Measurements from ENCODE around the gene ZNF200. TPM values are rescaled to one million over a fixed set of nuclear protein-coding genes. Genes with fewer than 3 reads are reported as not detected.
A peak's percentile ranks its signal among the peaks of the same experiment; 100 is the strongest.
"Not testable (repeated sequence)": the region's sequence is repeated elsewhere in the genome, so short reads cannot be mapped to it uniquely, and the experiment has no call there.

The ZNF200 gene
- 10 to 100 TPM; 16.5 to 19.5 TPM for total RNA-seq

DNA sequence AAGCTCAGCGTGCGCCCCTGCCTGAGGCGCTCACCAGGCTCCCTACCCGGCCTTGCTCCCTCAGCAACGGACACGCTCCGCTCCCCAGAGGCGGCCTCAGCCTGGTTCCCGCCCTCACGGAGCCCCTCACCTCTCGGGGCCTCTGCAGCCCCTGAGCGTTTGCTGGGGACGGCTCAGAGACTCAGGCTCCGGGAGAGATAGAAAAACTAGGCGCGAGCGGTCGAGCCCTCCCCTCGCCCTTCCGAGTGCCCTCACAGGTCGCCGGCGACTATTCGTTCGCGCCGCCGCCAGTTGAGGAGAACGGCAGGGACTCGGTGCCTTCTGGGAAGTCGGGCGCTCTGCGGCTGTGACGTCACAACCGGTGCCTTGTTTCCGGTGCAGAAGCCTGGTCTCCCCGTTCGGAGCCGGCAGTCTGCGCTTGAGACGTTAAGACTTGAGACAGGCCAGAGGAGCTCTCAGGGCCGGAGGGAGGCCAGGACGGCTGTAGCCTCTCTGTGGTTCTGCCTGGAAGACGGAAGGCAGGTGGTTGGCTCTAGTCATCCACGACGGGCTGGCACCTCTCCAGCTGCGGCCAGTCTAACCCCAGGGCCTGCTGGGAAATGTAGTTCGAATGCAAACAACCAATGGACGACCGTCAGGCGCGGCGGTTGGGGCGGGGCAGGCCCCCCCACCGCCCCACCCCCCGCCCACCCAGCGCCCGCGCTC is at the start of gene ZNF200:
TSS of gene ZNF200 (minus strand) at position 302 of the 705 bp plus-strand sequence. CDS start 1,403 bp downstream, outside the sequence.
- ATAC-seq (ENCODE audit: low read depth) (peak; percentile 91), DNase-seq (peak; percentile 94)
- H3K27me3 Mint-ChIP-seq, result peaks cover 9% of the 10 kb centered on the region
- H3K27ac Mint-ChIP-seq, result peak within 1 kb of the TSS; percentile 98
- H3K4me1 Mint-ChIP-seq, result peaks cover 18% of the 10 kb centered on the region
- H3K9me3 Mint-ChIP-seq, result peaks cover 15% of the 10 kb centered on the region
- H3K4me3 Mint-ChIP-seq, result peak within 1 kb of the TSS; percentile 94
- POLR2A ChIA-PET, result interaction anchor here (0.5 to 3.2 kb wide), 15 partner anchors 9 to 300 kb away, joined by 3 to 17 read pairs (median 3); partner anchors contain the start of gene NAA60
- H3K36me3 Mint-ChIP-seq, result peaks cover 39% of the 10 kb centered on the region

GRCh38 chr16:3283543-3284447 is 48.8 kb upstream of the ZNF200 start:
- Mint-ChIP-seq H3K36me3 (peaks cover 48% of the 10 kb centered on the region), H3K4me1 (peaks cover 23% of the 10 kb centered on the region), H3K27me3 (no peaks in the 10 kb centered on the region), H3K27ac (peak overlapping the region; percentile 89), H3K4me3 (peak overlapping the region; percentile 95), H3K9me3 (peaks cover 10% of the 10 kb centered on the region)
- no peak for DNase-seq
- ATAC-seq (ENCODE audit: low read depth), result no peak
- POLR2A ChIA-PET, result interaction anchor here (0.7 to 3.4 kb wide), 18 partner anchors 9 to 242 kb away, joined by 3 to 42 read pairs (median 5); partner anchors contain the start of genes CLUAP1, NAA60, OR1F1 and TIGD7

- Mint-ChIP-seq H3K4me1 (peaks cover 23% of the 10 kb centered on the region), H3K9me3 (peaks cover 6% of the 10 kb centered on the region), H3K4me3 (peak within 1 kb of the TSS; percentile 95), H3K27ac (peak within 1 kb of the TSS; percentile 89), H3K36me3 (peaks cover 40% of the 10 kb centered on the region), H3K27me3 (peaks cover 3% of the 10 kb centered on the region)
- DNase-seq (peak; percentile 96), ATAC-seq (ENCODE audit: low read depth) (peak; percentile 88)
- POLR2A ChIA-PET, result interaction anchor here (0.7 to 3.4 kb wide), 31 partner anchors 10 to 243 kb away, joined by 3 to 42 read pairs (median 5); partner anchors contain the start of genes CLUAP1, NAA60, OR1F1 and TIGD7
Measured at GRCh38 chr16:3282730-3283542, 48.0 kb upstream of the ZNF200 start, which contains the start of gene ZNF263. Gene ZNF263, plus strand, starts transcription at chr16:3283491. Its CDS starts 328 bp downstream, at chr16:3283819.

DNA sequence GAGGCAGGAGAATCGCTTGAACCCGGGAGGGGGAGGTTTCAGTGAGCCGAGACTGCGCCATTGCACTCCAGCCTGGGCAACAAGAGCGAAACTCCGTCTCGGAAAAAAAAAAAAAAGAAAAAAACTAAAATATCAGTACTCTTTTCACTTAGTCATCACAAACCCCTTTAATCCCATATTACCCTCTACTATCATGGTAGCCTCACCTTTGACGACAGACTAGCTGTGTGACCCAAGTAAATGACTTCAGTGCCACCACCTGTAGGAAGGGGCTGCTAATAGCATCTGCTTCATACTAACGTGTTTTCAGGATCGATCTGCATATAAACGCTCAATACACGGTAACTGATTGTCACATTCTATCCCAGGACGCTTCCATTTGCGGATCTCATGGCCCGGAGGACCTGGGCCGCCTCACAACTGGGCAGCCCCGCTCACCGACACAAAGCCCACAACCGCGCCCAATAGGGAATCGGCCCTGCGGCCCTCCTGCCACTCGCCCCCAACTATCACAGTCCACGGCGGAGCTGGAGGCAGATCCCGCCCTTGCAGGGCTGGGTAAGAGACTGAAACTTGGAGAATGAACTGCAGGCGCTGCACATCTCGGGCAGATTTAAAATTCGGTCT is 47.3 kb upstream of the ZNF200 start:
- peak; percentile 34 for ATAC-seq (ENCODE audit: low read depth)
- Mint-ChIP-seq H3K4me3 (peak overlapping the region; percentile 88), H3K27ac (peak overlapping the region; percentile 89), H3K36me3 (peaks cover 33% of the 10 kb centered on the region), H3K4me1 (peaks cover 23% of the 10 kb centered on the region), H3K9me3 (peaks cover 6% of the 10 kb centered on the region), H3K27me3 (peaks cover 10% of the 10 kb centered on the region)
- POLR2A ChIA-PET, result interaction anchor here (0.7 to 3.4 kb wide), 24 partner anchors 9 to 244 kb away, joined by 3 to 42 read pairs (median 5); partner anchors contain the start of genes CLUAP1, NAA60, TIGD7 and ZNF174
- no peak for DNase-seq

- DNase-seq (no peak), ATAC-seq (ENCODE audit: low read depth) (no peak)
- no peak overlapping the region for H3K27ac Mint-ChIP-seq
- H3K27me3 Mint-ChIP-seq, result peaks cover 18% of the 10 kb centered on the region
- peak overlapping the region; percentile 88 for H3K4me3 Mint-ChIP-seq
- H3K4me1 Mint-ChIP-seq, result peaks cover 23% of the 10 kb centered on the region
- peaks cover 3% of the 10 kb centered on the region for H3K9me3 Mint-ChIP-seq
- H3K36me3 Mint-ChIP-seq, result peaks cover 25% of the 10 kb centered on the region
- POLR2A ChIA-PET, result interaction anchor here (2.1 kb wide), 1 partner anchor 122 kb away, joined by 6 read pairs; no protein-coding TSS in a partner anchor
Measured at GRCh38 chr16:3281222-3281820, 46.4 kb upstream of the ZNF200 start.

DNA sequence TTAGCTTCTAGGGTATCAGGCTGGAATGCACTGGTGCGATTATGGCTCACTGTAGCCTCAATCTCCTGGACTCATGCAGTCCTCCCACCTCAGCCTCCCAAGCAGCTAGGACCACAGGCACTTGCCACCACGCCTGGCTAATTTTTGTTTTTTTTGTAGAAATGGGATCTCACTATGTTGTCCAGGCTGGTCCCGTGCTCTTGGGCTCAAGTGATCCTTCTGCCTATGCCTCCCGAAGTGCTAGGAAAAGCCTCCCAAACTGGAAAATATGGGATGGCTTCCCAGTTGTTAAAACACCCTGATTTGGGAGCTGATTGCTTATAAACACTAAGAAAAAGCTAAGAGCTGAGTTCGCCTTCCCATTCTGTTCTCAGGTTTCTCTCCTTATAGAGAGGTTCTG is 41.7 kb upstream of the ZNF200 start:
- Mint-ChIP-seq H3K4me1 (peaks cover 3% of the 10 kb centered on the region), H3K4me3 (no peak overlapping the region), H3K9me3 (no peaks in the 10 kb centered on the region), H3K36me3 (peaks cover 4% of the 10 kb centered on the region), H3K27me3 (peaks cover 26% of the 10 kb centered on the region), H3K27ac (no peak overlapping the region)
- POLR2A ChIA-PET, result interaction anchor here (1.1 to 2.2 kb wide), 2 partner anchors 9 to 13 kb away, joined by 3 to 9 read pairs; no protein-coding TSS in a partner anchor
- DNase-seq, result no peak
- ATAC-seq (ENCODE audit: low read depth), result no peak

DNA sequence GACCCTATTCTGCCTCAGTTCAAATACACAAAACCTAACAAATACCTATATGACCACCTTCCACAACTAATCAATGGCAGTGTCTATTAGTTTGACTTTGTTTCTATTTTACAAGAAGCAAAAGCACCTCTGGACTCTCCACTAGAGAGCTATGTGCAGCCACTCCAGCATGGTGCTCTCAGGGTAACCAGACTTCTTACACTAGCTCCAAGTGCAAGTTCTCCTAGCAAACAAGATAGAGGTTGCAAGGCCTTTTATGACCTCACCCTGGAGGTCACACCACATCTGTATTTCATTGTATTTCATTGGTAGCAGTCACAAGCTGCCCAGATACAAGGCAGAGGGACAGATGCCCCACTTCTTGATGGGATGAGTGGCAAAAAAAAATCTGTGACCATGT is 40.0 kb upstream of the ZNF200 start:
- POLR2A ChIA-PET, result interaction anchor here (1.3 kb wide), 1 partner anchor 10 kb away, joined by 3 read pairs; no protein-coding TSS in a partner anchor
- no peak overlapping the region for H3K4me3 Mint-ChIP-seq
- H3K36me3 Mint-ChIP-seq, result peaks cover 5% of the 10 kb centered on the region
- peaks cover 26% of the 10 kb centered on the region for H3K27me3 Mint-ChIP-seq
- H3K4me1 Mint-ChIP-seq, result no peaks in the 10 kb centered on the region
- peaks cover 1% of the 10 kb centered on the region for H3K9me3 Mint-ChIP-seq
- H3K27ac Mint-ChIP-seq, result no peak overlapping the region
- DNase-seq (no peak), ATAC-seq (ENCODE audit: low read depth) (no peak)

GRCh38 chr16:3274490-3274889 is 39.5 kb upstream of the ZNF200 start:
- peaks cover 2% of the 10 kb centered on the region for H3K9me3 Mint-ChIP-seq
- ATAC-seq (ENCODE audit: low read depth), result no peak
- peak; percentile 7 for DNase-seq
- peaks cover 6% of the 10 kb centered on the region for H3K36me3 Mint-ChIP-seq
- POLR2A ChIA-PET, result interaction anchor here (1.3 kb wide), 1 partner anchor 10 kb away, joined by 3 read pairs; no protein-coding TSS in a partner anchor
- H3K27ac Mint-ChIP-seq, result no peak overlapping the region
- peaks cover 26% of the 10 kb centered on the region for H3K27me3 Mint-ChIP-seq
- no peak overlapping the region for H3K4me3 Mint-ChIP-seq
- no peaks in the 10 kb centered on the region for H3K4me1 Mint-ChIP-seq

- H3K9me3 Mint-ChIP-seq; ATAC-seq (ENCODE audit: low read depth); DNase-seq; H3K4me3 Mint-ChIP-seq; H3K27me3 Mint-ChIP-seq; H3K4me1 Mint-ChIP-seq; H3K27ac Mint-ChIP-seq: not testable (repeated sequence)
- peaks cover 24% of the 10 kb centered on the region for H3K36me3 Mint-ChIP-seq
- POLR2A ChIA-PET, result interaction anchor here (0.6 kb wide), 1 partner anchor 20 kb away, joined by 3 read pairs; no protein-coding TSS in a partner anchor
Measured at GRCh38 chr16:3271281-3271680, 36.3 kb upstream of the ZNF200 start.

DNA sequence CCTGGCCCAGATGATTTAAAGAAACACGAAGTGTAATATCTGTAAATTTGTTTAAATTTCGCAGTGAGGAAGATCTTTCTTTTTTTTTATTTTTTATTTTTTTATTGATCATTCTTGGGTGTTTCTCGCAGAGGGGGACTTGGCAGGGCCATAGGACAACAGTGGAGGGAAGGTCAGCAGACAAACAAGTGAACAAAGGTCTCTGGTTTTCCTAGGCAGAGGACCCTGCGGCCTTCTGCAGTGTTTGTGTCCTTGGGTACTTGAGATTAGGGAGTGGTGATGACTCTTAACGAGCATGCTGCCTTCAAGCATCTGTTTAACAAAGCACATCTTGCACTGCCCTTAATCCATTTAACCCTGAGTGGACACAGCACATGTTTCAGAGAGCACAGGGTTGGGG is 35.8 kb upstream of the ZNF200 start:
- H3K27me3 Mint-ChIP-seq; H3K4me3 Mint-ChIP-seq; ATAC-seq (ENCODE audit: low read depth); H3K27ac Mint-ChIP-seq; POLR2A ChIA-PET; H3K9me3 Mint-ChIP-seq; DNase-seq; H3K4me1 Mint-ChIP-seq: not testable (repeated sequence)
- H3K36me3 Mint-ChIP-seq, result peaks cover 24% of the 10 kb centered on the region

- H3K36me3 Mint-ChIP-seq, result peaks cover 25% of the 10 kb centered on the region
- no peaks in the 10 kb centered on the region for H3K27me3 Mint-ChIP-seq
- POLR2A ChIA-PET, result interaction anchor here (1.0 to 2.2 kb wide), 2 partner anchors 9 to 133 kb away, joined by 3 to 9 read pairs; partner anchors contain the start of genes ZNF174 and ZSCAN32
- ATAC-seq (ENCODE audit: low read depth) (no peak), DNase-seq (no peak)
- H3K9me3 Mint-ChIP-seq, result peaks cover 2% of the 10 kb centered on the region
- no peak overlapping the region for H3K4me3 Mint-ChIP-seq
- H3K27ac Mint-ChIP-seq, result no peak overlapping the region
- peaks cover 11% of the 10 kb centered on the region for H3K4me1 Mint-ChIP-seq
Measured at GRCh38 chr16:3268294-3268693, 33.3 kb upstream of the ZNF200 start.
